Kidney (tissue), 14 donors: ENCODE data around the gene ILF2. TPM values are rescaled to one million over a fixed set of nuclear protein-coding genes. Genes with fewer than 3 reads are reported as not detected.

Source experiments
- DNase-seq, 5 donors: peaks; one replicate each; pipeline ENCODE4 v3.0.0-alpha.2; 2013 to 2020
- FAIRE-seq: peaks from 2 replicates; lab custom pipeline; 2012; peaks lifted over from hg19 to GRCh38; lab: Jason Lieb, UNC
- H3K27ac ChIP-seq, 2 donors: one replicate each; pipeline ENCODE4 v1.7.0; 2013; ENCODE audit warnings: low read depth in 2 of 2, low read length in 2 of 2, inconsistent platforms in 1 of 2
- H3K27me3 ChIP-seq: one replicate; pipeline ENCODE4 v1.7.1; 2013; ENCODE audit warnings: low read length, inconsistent platforms; ENCODE audit not compliant: control insufficient read depth, insufficient read depth
- H3K36me3 ChIP-seq, 3 donors: one replicate each; pipeline versions ENCODE4 v1.7.0 to v1.7.1; 2013; ENCODE audit warnings: low read length in 3 of 3, control low read depth in 1 of 3, inconsistent platforms in 1 of 3; ENCODE audit not compliant: insufficient read depth in 3 of 3, control insufficient read depth in 2 of 3
- H3K4me1 ChIP-seq, 3 donors: one replicate each; pipeline versions ENCODE4 v1.7.0 to v1.7.1; 2013; ENCODE audit warnings: low read length in 3 of 3, inconsistent platforms in 1 of 3, low read depth in 1 of 3; ENCODE audit not compliant: control insufficient read depth in 2 of 3, insufficient read depth in 2 of 3
- H3K4me3 ChIP-seq, 3 donors: one replicate each; pipeline versions ENCODE4 v1.7.0 to v1.8.1; 2013; ENCODE audit warnings: low read length in 3 of 3, control low read depth in 1 of 3, inconsistent platforms in 1 of 3
- H3K9ac ChIP-seq, 3 donors: one replicate each; pipeline versions ENCODE4 v1.7.0 to v1.7.1; 2013; ENCODE audit warnings: low read length in 3 of 3, control low read depth in 1 of 3, inconsistent platforms in 1 of 3
- H3K9me3 ChIP-seq, 3 donors: one replicate each; pipeline versions ENCODE4 v1.7.0 to v1.7.1; 2013; ENCODE audit warnings: low read length in 3 of 3, control low read depth in 1 of 3, inconsistent platforms in 1 of 3; ENCODE audit not compliant: control insufficient read depth in 2 of 3, insufficient read depth in 1 of 3
- intact Hi-C: fragments of 100-400 bp; cut with DNase I; formaldehyde crosslinking; loops from one replicate; pipeline ENCODE4 v1.11.1; 2022
- polyA plus RNA-seq: library from polyadenylated mRNA; stranded (reverse); fragments of 350-450 nt; fragmentation: Illumina TruSeq; extraction: RNeasy Lipid Tissue Mini Kit (QIAGEN cat#74804); gene quantifications from one replicate; pipeline ENCODE4 v1.2.3, GENCODE V29; 2014; ENCODE audit warnings: low read depth, low replicate concordance; ENCODE audit not compliant: insufficient read depth
- total RNA-seq: library from RNA; stranded (reverse); fragmentation: NEBNext Ultra II Directional; extraction: Animal tissue kit (Norgen Biotek cat#: 25700); gene quantifications from one replicate; pipeline ENCODE4 v1.2.1, GENCODE V29; 2021
- TF ChIP-seq, protein P1 (sequence below): IDR thresholded peaks from 3 replicates; pipeline ENCODE4 v1.5.1; 2012; ENCODE audit warnings: mild to moderate bottlenecking, moderate library complexity, borderline replicate concordance; ENCODE audit not compliant: insufficient read depth; ENCODE audit errors: extremely low read depth
- donor health status: control.
- donor health status: control.
- donor health status: control.
- donor health status: control.
- donor health status: control.
- donor health status: DM: yes; HTN: yes; CAD: no.
- donor health status: Normal renal cell carcinoma (clear cell type).

Gene ILF2
- total and polyA plus RNA-seq, 2 donors from 2014 or later, result 110 to 197 TPM

DNA sequence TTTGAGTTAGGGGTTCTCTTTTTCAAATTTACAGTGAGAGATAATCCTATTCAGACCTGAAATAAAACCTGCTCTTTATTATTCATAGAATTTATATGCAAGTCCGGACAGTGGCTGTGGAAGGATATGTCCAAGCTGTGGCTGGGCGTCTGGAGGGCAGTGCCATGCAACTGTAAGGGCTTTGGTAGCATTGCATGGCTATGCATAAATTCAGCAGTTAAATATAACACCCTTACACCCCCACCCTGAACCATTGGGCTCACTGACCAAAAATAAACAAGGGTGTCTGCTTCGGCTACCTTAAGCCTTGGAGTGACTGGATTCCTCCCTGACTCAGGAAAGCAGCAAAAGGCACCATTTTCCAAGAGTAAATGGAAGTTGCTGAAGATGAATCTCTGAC lies 31.5 kb downstream of the ILF2 start:
- Histone ChIP-seq H3K4me3 (no peak overlapping the region), H3K9me3 (no peaks in the 10 kb centered on the region), H3K9ac (no peak overlapping the region), H3K27me3 (no peaks in the 10 kb centered on the region), H3K36me3 (peaks cover 12 to 79% (median 38%) of the 10 kb centered on the region in 3 donors), H3K27ac (no peak overlapping the region), H3K4me1 (peaks cover 0 to 10% (median 4%) of the 10 kb centered on the region in 3 donors)
- DNase-seq, result peak in 1 of 5 donors; percentile 15
- intact Hi-C loops, result no loop called here
- FAIRE-seq, result no peak
- TF ChIP-seq, protein P1, sequence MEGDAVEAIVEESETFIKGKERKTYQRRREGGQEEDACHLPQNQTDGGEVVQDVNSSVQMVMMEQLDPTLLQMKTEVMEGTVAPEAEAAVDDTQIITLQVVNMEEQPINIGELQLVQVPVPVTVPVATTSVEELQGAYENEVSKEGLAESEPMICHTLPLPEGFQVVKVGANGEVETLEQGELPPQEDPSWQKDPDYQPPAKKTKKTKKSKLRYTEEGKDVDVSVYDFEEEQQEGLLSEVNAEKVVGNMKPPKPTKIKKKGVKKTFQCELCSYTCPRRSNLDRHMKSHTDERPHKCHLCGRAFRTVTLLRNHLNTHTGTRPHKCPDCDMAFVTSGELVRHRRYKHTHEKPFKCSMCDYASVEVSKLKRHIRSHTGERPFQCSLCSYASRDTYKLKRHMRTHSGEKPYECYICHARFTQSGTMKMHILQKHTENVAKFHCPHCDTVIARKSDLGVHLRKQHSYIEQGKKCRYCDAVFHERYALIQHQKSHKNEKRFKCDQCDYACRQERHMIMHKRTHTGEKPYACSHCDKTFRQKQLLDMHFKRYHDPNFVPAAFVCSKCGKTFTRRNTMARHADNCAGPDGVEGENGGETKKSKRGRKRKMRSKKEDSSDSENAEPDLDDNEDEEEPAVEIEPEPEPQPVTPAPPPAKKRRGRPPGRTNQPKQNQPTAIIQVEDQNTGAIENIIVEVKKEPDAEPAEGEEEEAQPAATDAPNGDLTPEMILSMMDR, result no peak

- TF ChIP-seq, protein P1, result no peak
- peaks cover 12 to 69% (median 36%) of the 10 kb centered on the region in 3 donors for H3K36me3 ChIP-seq
- intact Hi-C loops, result no loop called here
- no peaks in the 10 kb centered on the region for H3K9me3 ChIP-seq
- no peak for FAIRE-seq
- H3K9ac ChIP-seq, result no peak overlapping the region
- no peaks in the 10 kb centered on the region for H3K27me3 ChIP-seq
- peak in 1 of 5 donors; percentile 18 for DNase-seq
- peaks cover 0 to 13% (median 4%) of the 10 kb centered on the region in 3 donors for H3K4me1 ChIP-seq
- H3K4me3 ChIP-seq, result no peak overlapping the region
- H3K27ac ChIP-seq, result no peak overlapping the region
Measured at GRCh38 chr1:153638261-153638660, 32.5 kb downstream of the ILF2 start.

DNA sequence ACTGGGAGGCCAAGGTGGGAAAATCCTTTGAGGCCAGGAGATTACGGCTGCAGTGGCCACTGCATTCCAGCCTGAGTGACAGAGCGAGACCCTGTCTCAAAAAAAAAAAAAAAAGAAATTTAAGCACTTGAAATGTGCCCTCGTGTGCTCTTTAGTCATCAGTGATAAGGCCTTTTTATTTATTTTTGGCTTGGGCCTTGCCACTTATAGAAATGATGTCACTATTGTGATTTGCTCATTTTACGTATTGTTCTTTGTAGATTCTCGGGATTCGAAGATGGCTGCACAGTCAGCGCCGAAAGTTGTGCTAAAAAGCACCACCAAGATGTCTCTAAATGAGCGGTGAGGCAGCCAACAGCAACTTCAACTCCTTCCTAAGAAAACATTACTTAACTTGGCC lies 34.5 kb downstream of the ILF2 start:
- H3K27me3 ChIP-seq, result no peaks in the 10 kb centered on the region
- TF ChIP-seq, protein P1, result no peak
- H3K4me1 ChIP-seq, result peaks cover 0 to 14% (median 4%) of the 10 kb centered on the region in 3 donors
- intact Hi-C loops, result no loop called here
- DNase-seq (peak in 1 of 5 donors; percentile 41), FAIRE-seq (no peak)
- peaks cover 12 to 49% (median 27%) of the 10 kb centered on the region in 3 donors for H3K36me3 ChIP-seq
- H3K4me3 ChIP-seq, result no peak overlapping the region
- no peak overlapping the region for H3K9ac ChIP-seq
- no peaks in the 10 kb centered on the region for H3K9me3 ChIP-seq
- H3K27ac ChIP-seq, result no peak overlapping the region

GRCh38 chr1:153635872-153636271 lies 34.9 kb downstream of the ILF2 start:
- DNase-seq (peak in 1 of 5 donors; percentile 37), FAIRE-seq (no peak)
- intact Hi-C loops, result no loop called here
- Histone ChIP-seq H3K36me3 (peaks cover 9 to 45% (median 23%) of the 10 kb centered on the region in 3 donors), H3K27ac (no peak overlapping the region), H3K27me3 (no peaks in the 10 kb centered on the region), H3K4me3 (peak overlapping the region in 2 of 3 donors; percentile 20 to 98), H3K4me1 (peaks cover 0 to 11% (median 8%) of the 10 kb centered on the region in 3 donors), H3K9ac (no peak overlapping the region), H3K9me3 (no peaks in the 10 kb centered on the region)
- TF ChIP-seq, protein P1, result no peak
